SK-N-SH (cell line): Measurements from ENCODE around the gene TRIP13. TPM values are rescaled to one million over a fixed set of nuclear protein-coding genes. Genes with fewer than 3 reads are reported as not detected.

Source experiments
- CTCF ChIA-PET: fragments of 300-600, 350-600 bp; formaldehyde crosslinking; extraction: SDS; loops from one replicate; lab custom pipeline; 2021; lab: Yijun Ruan, JAX
- POLR2A ChIA-PET: fragments of 350-600 bp; sonication (Branson Sonifier 250); formaldehyde crosslinking; extraction: SDS; loops from one replicate; lab custom pipeline; 2020; ENCODE audit warnings: antibody characterized with exemption, inconsistent platforms; lab: Yijun Ruan, JAX
- DNase-seq: peaks from one replicate; pipeline ENCODE4 v3.0.0; 2012
- H2AFZ ChIP-seq: fragments of 200-600 bp; sonication (generic); 2 replicates; pipeline ENCODE4 v1.8.1; 2016; ENCODE audit warnings: antibody characterized with exemption, mild to moderate bottlenecking, low read depth
- H3F3A ChIP-seq: fragments of 200-600 bp; sonication (generic); replicated peaks from 2 replicates; pipeline ENCODE3; 2016; ENCODE audit warnings: antibody characterized with exemption, mild to moderate bottlenecking; ENCODE audit not compliant: insufficient read depth
- H3K27ac ChIP-seq, 2 experiments: fragments of 200-500 bp in 1 of 2; fragments of 200-600 bp in 1 of 2; sonication (Bioruptor generic) in 1 of 2; sonication (generic), shearing (Covaris generic) in 1 of 2; 2 replicates each; pipeline versions ENCODE4 v1.5.1 to v1.6.1; 2014 to 2016; ENCODE audit warnings: low read depth in 2 of 2, inconsistent platforms in 1 of 2, low read length in 1 of 2, mild to moderate bottlenecking in 1 of 2, mixed read lengths in 1 of 2
- H3K27me3 ChIP-seq: fragments of 200-600 bp; sonication (generic), shearing (Covaris generic); 2 replicates; pipeline ENCODE4 v1.6.1; 2016; ENCODE audit warnings: mixed run types; ENCODE audit not compliant: insufficient read depth
- H3K36me3 ChIP-seq, 2 experiments: fragments of 200-500 bp in 1 of 2; fragments of 200-600 bp in 1 of 2; sonication (Bioruptor generic) in 1 of 2; sonication (generic) in 1 of 2; replicated peaks in 1 of 2; 2 replicates each; pipeline versions ENCODE3 to v1.5.1; 2014 to 2016; ENCODE audit warnings: low read length in 1 of 2, mild to moderate bottlenecking in 1 of 2; ENCODE audit not compliant: insufficient read depth in 2 of 2, control insufficient read depth in 1 of 2
- H3K4me1 ChIP-seq, 2 experiments: fragments of 200-500 bp in 1 of 2; fragments of 200-600 bp in 1 of 2; sonication (Bioruptor generic) in 1 of 2; sonication (generic), shearing (Covaris generic) in 1 of 2; 2 replicates each; pipeline versions ENCODE4 v1.5.1 to v1.6.1; 2014 to 2016; ENCODE audit warnings: low read depth in 1 of 2, low read length in 1 of 2, mixed run types in 1 of 2; ENCODE audit not compliant: insufficient read depth in 2 of 2, control insufficient read depth in 1 of 2
- H3K4me2 ChIP-seq: fragments of 200-600 bp; sonication (generic), shearing (Covaris generic); 2 replicates; pipeline ENCODE4 v1.6.1; 2017; ENCODE audit warnings: mixed run types
- H3K4me3 ChIP-seq, 2 experiments: fragments of 200-500 bp in 1 of 2; fragments of 200-600 bp in 1 of 2; sonication (Bioruptor generic) in 1 of 2; sonication (generic), shearing (Covaris generic) in 1 of 2; 2 replicates each; pipeline versions ENCODE4 v1.5.1 to v1.8.1; 2014 to 2016; ENCODE audit warnings: low read depth in 2 of 2, inconsistent platforms in 1 of 2, low read length in 1 of 2, mild to moderate bottlenecking in 1 of 2, mixed read lengths in 1 of 2, moderate library complexity in 1 of 2
- H3K79me2 ChIP-seq: fragments of 200-600 bp; sonication (generic); 2 replicates; pipeline ENCODE4 v1.8.1; 2017; ENCODE audit warnings: mild to moderate bottlenecking; ENCODE audit not compliant: insufficient read depth
- H3K9ac ChIP-seq: fragments of 200-600 bp; sonication (generic); 2 replicates; pipeline ENCODE4 v1.6.1; 2017; ENCODE audit warnings: mixed run types
- H3K9me2 ChIP-seq: fragments of 200-600 bp; sonication (generic); 2 replicates; pipeline ENCODE4 v1.6.1; 2017; ENCODE audit warnings: mixed run types
- H3K9me3 ChIP-seq: fragments of 200-600 bp; sonication (generic); 2 replicates; pipeline ENCODE4 v1.6.1; 2017; ENCODE audit warnings: mixed run types, mild to moderate bottlenecking, moderate library complexity
- H4K20me1 ChIP-seq: fragments of 200-600 bp; sonication (generic); 2 replicates; pipeline ENCODE4 v1.6.1; 2017; ENCODE audit warnings: mild to moderate bottlenecking, mixed run types; ENCODE audit not compliant: insufficient read depth
- CHD2 ChIP-seq: fragments of 150-350 bp; IDR thresholded peaks from 2 replicates; pipeline ENCODE4 v1.6.1; 2018; ENCODE audit warnings: low read length; ENCODE audit not compliant: partially characterized antibody
- ELF1 ChIP-seq: IDR thresholded peaks from 2 replicates; pipeline ENCODE4 v1.4.0; 2012
- FOSL2 ChIP-seq: IDR thresholded peaks from 2 replicates; pipeline ENCODE4 v1.4.0; 2012; ENCODE audit warnings: low read depth, mild to moderate bottlenecking, moderate library complexity, borderline replicate concordance
- FOXJ3 ChIP-seq: sonication (generic); formaldehyde crosslinking; IDR thresholded peaks from 2 replicates; pipeline ENCODE4 v1.5.1; 2020; ENCODE audit warnings: mild to moderate bottlenecking, missing genetic modification reagents
- IRF3 ChIP-seq: fragments of 150-350 bp; IDR thresholded peaks from 2 replicates; pipeline ENCODE4 v1.6.1; 2016; ENCODE audit warnings: mild to moderate bottlenecking, low read depth, low read length
- JUND ChIP-seq: IDR thresholded peaks from 2 replicates; pipeline ENCODE4 v1.4.0; 2012
- MXI1 ChIP-seq: IDR thresholded peaks from 2 replicates; pipeline ENCODE4 v1.6.1; 2012; ENCODE audit warnings: mild to moderate bottlenecking, low read depth, low read length, improper control_type of control experiment
- NFIC ChIP-seq: IDR thresholded peaks from 2 replicates; pipeline ENCODE4 v1.4.0; 2012; ENCODE audit warnings: borderline replicate concordance
- PBX3 ChIP-seq: IDR thresholded peaks from 2 replicates; pipeline ENCODE4; 2012
- RCOR1 ChIP-seq: fragments of 150-350 bp; IDR thresholded peaks from 2 replicates; pipeline ENCODE4 v1.6.1; 2017; ENCODE audit warnings: antibody characterized with exemption, low read length
- RFX5 ChIP-seq: IDR thresholded peaks from 2 replicates; pipeline ENCODE4 v1.6.1; 2012; ENCODE audit warnings: mild to moderate bottlenecking, improper control_type of control experiment, low read length
- RXRA ChIP-seq: IDR thresholded peaks from 2 replicates; pipeline ENCODE4 v1.4.0; 2012; ENCODE audit warnings: low read depth, mild to moderate bottlenecking, borderline replicate concordance
- SIN3A ChIP-seq: IDR thresholded peaks from 2 replicates; pipeline ENCODE4 v1.6.1; 2012; ENCODE audit warnings: low read depth, mild to moderate bottlenecking, low read length, moderate library complexity, borderline replicate concordance
- SMC3 ChIP-seq: IDR thresholded peaks from 2 replicates; pipeline ENCODE4 v1.6.1; 2012; ENCODE audit warnings: low read depth, low read length, improper control_type of control experiment
- TCF12 ChIP-seq: IDR thresholded peaks from 2 replicates; pipeline ENCODE4 v1.4.0; 2012
- USF1 ChIP-seq: IDR thresholded peaks from 2 replicates; pipeline ENCODE4 v1.4.0; 2012; ENCODE audit warnings: low read depth, borderline replicate concordance
- USF2 ChIP-seq: fragments of 150-350 bp; IDR thresholded peaks from 2 replicates; pipeline ENCODE4 v1.6.1; 2017; ENCODE audit warnings: antibody characterized with exemption, low read length, low read depth, borderline replicate concordance
- YY1 ChIP-seq: IDR thresholded peaks from 2 replicates; pipeline ENCODE4 v1.4.0; 2012; ENCODE audit warnings: low read depth, mild to moderate bottlenecking
- ZBTB33 ChIP-seq: IDR thresholded peaks from 2 replicates; pipeline ENCODE4 v1.4.0; 2012; ENCODE audit warnings: low read depth, borderline replicate concordance
- WGBS: methylation state at CpG from one replicate; pipeline ENCODE4 v1.1.6; 2017; ENCODE audit warnings: low lambda C conversion rate; 5-methylcytosine and 5-hydroxymethylcytosine counted together
- polyA plus RNA-seq, 3 experiments: library from polyadenylated mRNA; depleted of rRNA; stranded (reverse); fragments of >200 nt; gene quantifications; 2 replicates each; pipeline ENCODE4 v1.2.3, GENCODE V29; 2012

TRIP13 gene
- polyA plus RNA-seq, 1 of the 3 experiments (the other 2 are of a cell fraction): 24.1 TPM

GRCh38 chr5:926417-927171 lies 33.9 kb downstream of the TRIP13 start:
- no peaks in the 10 kb centered on the region for H3K27me3 ChIP-seq
- WGBS: 95% methylated on average over 42 of the region's 65 CpGs
- no peak for TF ChIP-seq TCF12
- no peak for TF ChIP-seq RCOR1
- TF ChIP-seq CHD2: no peak
- no peak for TF ChIP-seq USF1
- no peak for TF ChIP-seq SIN3A
- no peak for TF ChIP-seq NFIC
- TF ChIP-seq JUND: no peak
- TF ChIP-seq ZBTB33: no peak
- TF ChIP-seq PBX3: no peak
- TF ChIP-seq USF2: no peak
- no peak for TF ChIP-seq IRF3
- TF ChIP-seq RFX5: no peak
- TF ChIP-seq ELF1: no peak
- no peak for TF ChIP-seq FOXJ3
- TF ChIP-seq SMC3: no peak
- no peak for TF ChIP-seq RXRA
- TF ChIP-seq FOSL2: no peak
- TF ChIP-seq YY1: no peak
- no peak for TF ChIP-seq MXI1
- ChIA-PET CTCF (interaction anchor here (1.2 to 9.2 kb wide), 2 partner anchors 242 to 248 kb away, joined by 5 to 119 read pairs; no protein-coding TSS in a partner anchor), POLR2A (no interaction called here)
- no peaks in the 10 kb centered on the region for H3K36me3 ChIP-seq
- no peaks in the 10 kb centered on the region for H3F3A ChIP-seq
- no peak overlapping the region for H3K4me3 ChIP-seq
- no peak overlapping the region for H3K4me2 ChIP-seq
- H3K4me1 ChIP-seq: no peaks in the 10 kb centered on the region
- no peak overlapping the region for H3K9ac ChIP-seq
- no peak overlapping the region for H3K27ac ChIP-seq
- H3K9me3 ChIP-seq: no peaks in the 10 kb centered on the region
- H3K79me2 ChIP-seq: no peaks in the 10 kb centered on the region
- no peak overlapping the region for H2AFZ ChIP-seq
- peak; percentile 54 for DNase-seq
- H3K9me2 ChIP-seq: no peaks in the 10 kb centered on the region
- no peaks in the 10 kb centered on the region for H4K20me1 ChIP-seq
